Uterus (tissue), 4 donors: ENCODE data around the gene SLC38A10. TPM values are rescaled to one million over a fixed set of nuclear protein-coding genes. Genes with fewer than 3 reads are reported as not detected.
A peak's percentile ranks its signal among the peaks of the same experiment; 100 is the strongest.
"Not testable (repeated sequence)": the region's sequence is repeated elsewhere in the genome, so short reads cannot be mapped to it uniquely, and the experiment has no call there.

ENCODE experiments used
- DNase-seq, 2 donors: peaks; one replicate each; pipeline ENCODE4 v3.0.0-alpha.2; 2019 to 2020
- H3K27ac ChIP-seq, 2 donors: fragments of 200-600 bp; sonication (generic); 1 replicate in 1 of 2; 2 replicates in 1 of 2; pipeline ENCODE4 v1.5.1; 2016 to 2018
- H3K27me3 ChIP-seq, 2 donors: fragments of 200-600 bp; sonication (generic); one replicate each; pipeline ENCODE4 v1.5.1; 2018 to 2019; ENCODE audit warnings: control low read depth in 1 of 2
- H3K36me3 ChIP-seq, 2 donors: fragments of 200-600 bp; sonication (generic); one replicate each; pipeline ENCODE4 v1.5.1; 2019; ENCODE audit warnings: control low read depth in 1 of 2
- H3K4me1 ChIP-seq, 2 donors: fragments of 200-600 bp; sonication (generic); one replicate each; pipeline ENCODE4 v1.5.1; 2018 to 2019; ENCODE audit warnings: control low read depth in 1 of 2
- H3K4me3 ChIP-seq, 2 donors: fragments of 200-600 bp; sonication (generic); 1 replicate in 1 of 2; 2 replicates in 1 of 2; pipeline ENCODE4 v1.5.1; 2018 to 2019; ENCODE audit warnings: mild to moderate bottlenecking in 1 of 2
- H3K9me3 ChIP-seq, 2 donors: fragments of 200-600 bp; sonication (generic); one replicate each; pipeline ENCODE4 v1.5.1; 2019; ENCODE audit warnings: control low read depth in 1 of 2
- POLR2A ChIP-seq, 2 donors: fragments of 450-650 bp; IDR thresholded peaks; one replicate each; pipeline ENCODE4 v1.6.1; 2016; ENCODE audit warnings: antibody characterized with exemption in 2 of 2, mild to moderate bottlenecking in 1 of 2, moderate library complexity in 1 of 2
- intact Hi-C: fragments of 100-400 bp; cut with DNase I; formaldehyde crosslinking; loops from one replicate; pipeline ENCODE4 v1.15.1; 2023; ENCODE audit warnings: low total_unique reads
- total RNA-seq, 4 donors: library from RNA; depleted of rRNA in 3 of 4; stranded (reverse); fragments of >200 nt in 3 of 4; gene quantifications; one replicate each; pipeline versions ENCODE4 v1.1.0 to v1.2.4, GENCODE V29; 2014 to 2023
- TF ChIP-seq, protein P1 (sequence below), 4 experiments: fragments of 200-600 bp in 2 of 4; fragments of 450-650 bp in 2 of 4; sonication (generic) in 2 of 4; IDR thresholded peaks; one replicate each; pipeline ENCODE4 v1.5.1; 2016 to 2019; ENCODE audit warnings: antibody characterized with exemption in 4 of 4, mild to moderate bottlenecking in 2 of 4, moderate library complexity in 1 of 4
- donor health status: DM: yes; HTN: yes; CAD: no.

SLC38A10 gene
- total RNA-seq, 4 donors from 2014 or later: 50.7 to 55.4 (median 53.3) TPM

DNA sequence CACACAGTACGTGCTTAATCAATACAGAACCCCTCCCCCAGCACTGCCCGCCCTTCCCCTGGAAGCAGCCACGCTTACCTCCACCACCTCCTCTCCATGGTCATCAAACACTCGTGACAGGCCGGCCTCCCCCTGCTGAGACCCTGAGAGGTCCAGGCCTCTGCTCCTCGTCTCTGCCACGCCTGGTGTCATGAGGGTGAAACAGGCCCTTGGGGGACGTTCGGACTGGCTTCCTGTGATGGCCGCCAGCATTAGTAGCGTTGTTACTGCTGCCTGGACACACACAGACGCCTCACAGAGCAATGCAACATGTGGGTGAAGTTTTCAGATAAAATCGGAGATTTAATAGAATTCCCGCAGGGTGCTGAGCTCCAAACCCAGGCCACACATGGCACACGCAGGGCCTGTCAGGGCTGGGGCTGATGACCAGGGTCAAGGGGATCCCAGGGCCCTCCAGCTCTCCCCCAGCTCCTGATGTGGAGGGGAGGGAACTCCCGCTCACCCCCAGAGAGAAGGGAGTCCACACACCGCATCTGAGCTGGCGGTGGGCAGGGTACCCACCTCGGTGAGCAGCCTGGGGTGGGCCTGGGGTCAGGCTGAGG, 15.9 kb upstream of the SLC38A10 start:
- intact Hi-C loops: no loop called here
- TF ChIP-seq, protein P1, sequence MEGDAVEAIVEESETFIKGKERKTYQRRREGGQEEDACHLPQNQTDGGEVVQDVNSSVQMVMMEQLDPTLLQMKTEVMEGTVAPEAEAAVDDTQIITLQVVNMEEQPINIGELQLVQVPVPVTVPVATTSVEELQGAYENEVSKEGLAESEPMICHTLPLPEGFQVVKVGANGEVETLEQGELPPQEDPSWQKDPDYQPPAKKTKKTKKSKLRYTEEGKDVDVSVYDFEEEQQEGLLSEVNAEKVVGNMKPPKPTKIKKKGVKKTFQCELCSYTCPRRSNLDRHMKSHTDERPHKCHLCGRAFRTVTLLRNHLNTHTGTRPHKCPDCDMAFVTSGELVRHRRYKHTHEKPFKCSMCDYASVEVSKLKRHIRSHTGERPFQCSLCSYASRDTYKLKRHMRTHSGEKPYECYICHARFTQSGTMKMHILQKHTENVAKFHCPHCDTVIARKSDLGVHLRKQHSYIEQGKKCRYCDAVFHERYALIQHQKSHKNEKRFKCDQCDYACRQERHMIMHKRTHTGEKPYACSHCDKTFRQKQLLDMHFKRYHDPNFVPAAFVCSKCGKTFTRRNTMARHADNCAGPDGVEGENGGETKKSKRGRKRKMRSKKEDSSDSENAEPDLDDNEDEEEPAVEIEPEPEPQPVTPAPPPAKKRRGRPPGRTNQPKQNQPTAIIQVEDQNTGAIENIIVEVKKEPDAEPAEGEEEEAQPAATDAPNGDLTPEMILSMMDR (IDR thresholded peaks at IDR 0.05): no peak
- TF ChIP-seq POLR2A (IDR thresholded peaks at IDR 0.05): no peak
- no peak for DNase-seq
- Histone ChIP-seq H3K36me3 (no peaks in the 10 kb centered on the region), H3K4me1 (peaks cover 0 to 16% of the 10 kb centered on the region in 2 donors), H3K4me3 (no peak overlapping the region), H3K9me3 (no peaks in the 10 kb centered on the region), H3K27ac (no peak overlapping the region), H3K27me3 (no peaks in the 10 kb centered on the region)

DNA sequence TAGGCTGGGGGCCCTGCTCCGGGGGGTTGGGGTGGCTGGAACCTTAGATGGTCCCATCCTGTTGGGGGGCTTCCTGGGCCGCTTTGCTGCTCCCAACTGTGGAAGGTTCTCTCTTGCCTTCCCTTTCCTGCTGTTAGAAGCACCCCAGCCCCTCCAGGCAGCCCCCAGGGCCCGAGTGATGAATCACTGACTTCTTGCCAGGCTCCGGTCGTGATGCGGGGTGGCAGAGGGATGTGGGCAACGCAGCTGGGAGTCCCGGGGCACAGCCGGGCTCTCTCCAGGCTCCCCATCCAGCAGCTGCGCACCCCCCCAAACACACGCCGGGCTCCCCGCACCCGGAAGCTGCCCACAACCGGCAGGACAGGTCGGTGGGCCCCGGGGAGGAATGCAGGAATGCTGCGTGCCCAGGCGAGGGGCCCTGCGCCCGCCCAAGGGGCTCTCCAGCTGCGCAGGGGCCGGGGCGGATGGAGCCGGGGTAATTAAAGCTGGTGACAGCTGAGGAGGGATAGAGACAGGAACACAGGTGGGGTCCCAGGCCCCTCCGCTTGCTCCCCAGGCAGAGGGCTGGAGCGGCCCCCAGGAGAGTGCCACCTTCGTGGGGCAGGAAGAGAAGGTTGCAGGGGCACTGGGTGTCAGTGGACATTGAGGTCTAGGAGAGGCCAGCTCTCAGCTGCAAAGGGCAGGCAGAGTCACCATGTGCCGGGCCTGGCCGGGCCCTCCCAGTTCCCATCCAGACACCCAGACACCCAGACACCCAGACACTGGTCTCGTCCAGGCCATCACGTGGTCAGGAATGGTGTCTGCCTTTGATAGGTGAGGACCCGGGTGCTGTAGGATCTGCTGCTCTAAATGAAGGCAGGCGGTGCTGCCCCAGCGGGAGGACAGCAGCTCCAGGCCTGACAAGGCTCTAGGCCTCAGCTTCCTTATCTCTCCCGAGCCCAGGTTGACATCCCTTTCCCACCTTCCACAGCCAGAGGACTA, 15.0 kb upstream of the SLC38A10 start:
- intact Hi-C loops: no loop called here
- no peak for DNase-seq
- Histone ChIP-seq H3K36me3 (no peaks in the 10 kb centered on the region), H3K4me1 (peaks cover 0 to 16% of the 10 kb centered on the region in 2 donors), H3K4me3 (no peak overlapping the region), H3K27ac (peak overlapping the region; percentile 48 to 59), H3K27me3 (no peaks in the 10 kb centered on the region), H3K9me3 (no peaks in the 10 kb centered on the region)
- TF ChIP-seq POLR2A (IDR thresholded peaks at IDR 0.05): no peak
- TF ChIP-seq, protein P1 (IDR thresholded peaks at IDR 0.05): no peak

DNA sequence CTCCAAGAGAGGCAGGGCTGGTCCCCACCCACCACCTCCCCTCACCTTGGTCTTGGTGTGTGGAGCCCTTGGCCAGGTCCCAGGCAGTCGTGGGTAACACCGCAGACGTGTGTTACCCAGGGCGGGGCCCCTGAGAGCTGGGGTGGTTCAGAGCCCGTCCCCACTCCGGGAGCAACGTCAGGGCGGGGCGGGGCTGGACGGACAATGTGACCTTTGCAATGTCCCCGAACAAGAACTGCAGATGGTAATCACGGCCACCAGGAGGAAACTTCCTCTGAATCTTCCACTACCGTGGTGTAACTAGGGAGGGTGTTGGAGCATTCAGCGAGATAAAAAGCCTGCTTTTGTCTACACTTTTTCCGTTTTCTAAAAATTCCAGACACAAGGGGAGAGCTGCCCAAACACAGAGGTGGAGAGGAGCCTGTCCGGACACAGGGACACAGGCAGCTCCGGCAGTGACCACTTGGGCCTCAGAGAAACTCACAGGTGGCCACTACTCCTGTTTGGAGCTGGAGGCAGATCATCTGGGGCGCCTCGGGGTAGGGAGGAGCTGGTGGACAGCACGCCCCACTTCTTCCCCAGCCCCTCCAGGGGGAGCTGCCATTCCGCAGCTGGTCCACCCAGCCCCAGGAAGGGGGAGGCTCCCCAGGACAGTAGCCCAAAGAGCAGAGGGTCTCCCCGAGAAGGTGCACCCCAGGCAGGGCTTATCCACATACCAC, 14.2 kb upstream of the SLC38A10 start:
- H3K4me1 ChIP-seq: peaks cover 0 to 16% of the 10 kb centered on the region in 2 donors
- intact Hi-C loops: no loop called here
- no peak overlapping the region for H3K4me3 ChIP-seq
- TF ChIP-seq, protein P1 (IDR thresholded peaks at IDR 0.05): peak; percentile 14 to 62 (median 36)
- TF ChIP-seq POLR2A (IDR thresholded peaks at IDR 0.05): peak in 1 of 2 donors; percentile 34
- no peaks in the 10 kb centered on the region for H3K36me3 ChIP-seq
- no peaks in the 10 kb centered on the region for H3K27me3 ChIP-seq
- peak; percentile 76 to 82 for DNase-seq
- no peaks in the 10 kb centered on the region for H3K9me3 ChIP-seq
- peak overlapping the region; percentile 48 to 59 for H3K27ac ChIP-seq

DNA sequence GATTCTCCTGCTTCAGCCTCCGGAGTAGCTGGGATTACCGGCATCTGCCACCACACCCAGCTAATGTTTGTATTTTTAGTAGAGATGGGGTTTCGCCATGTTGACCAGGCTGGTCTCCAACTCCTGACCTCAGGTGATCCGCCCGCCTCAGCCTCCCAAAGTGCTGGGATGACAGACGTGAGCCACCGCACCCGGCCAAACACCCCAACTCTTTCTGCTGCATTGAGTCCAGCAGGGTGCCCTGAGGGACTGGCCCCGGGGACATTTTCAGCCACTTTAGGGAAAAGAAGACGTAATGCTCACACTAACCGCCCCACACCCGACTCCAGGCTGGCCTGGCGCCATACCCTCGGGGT, 13.7 kb upstream of the SLC38A10 start:
- H3K4me3 ChIP-seq, DNase-seq, intact Hi-C loops, H3K36me3 ChIP-seq, H3K9me3 ChIP-seq, H3K27me3 ChIP-seq: not testable (repeated sequence)
- Histone ChIP-seq H3K4me1 (peaks cover 0 to 13% of the 10 kb centered on the region in 2 donors), H3K27ac (peak overlapping the region in 1 of 2 donors; percentile 59)

DNA sequence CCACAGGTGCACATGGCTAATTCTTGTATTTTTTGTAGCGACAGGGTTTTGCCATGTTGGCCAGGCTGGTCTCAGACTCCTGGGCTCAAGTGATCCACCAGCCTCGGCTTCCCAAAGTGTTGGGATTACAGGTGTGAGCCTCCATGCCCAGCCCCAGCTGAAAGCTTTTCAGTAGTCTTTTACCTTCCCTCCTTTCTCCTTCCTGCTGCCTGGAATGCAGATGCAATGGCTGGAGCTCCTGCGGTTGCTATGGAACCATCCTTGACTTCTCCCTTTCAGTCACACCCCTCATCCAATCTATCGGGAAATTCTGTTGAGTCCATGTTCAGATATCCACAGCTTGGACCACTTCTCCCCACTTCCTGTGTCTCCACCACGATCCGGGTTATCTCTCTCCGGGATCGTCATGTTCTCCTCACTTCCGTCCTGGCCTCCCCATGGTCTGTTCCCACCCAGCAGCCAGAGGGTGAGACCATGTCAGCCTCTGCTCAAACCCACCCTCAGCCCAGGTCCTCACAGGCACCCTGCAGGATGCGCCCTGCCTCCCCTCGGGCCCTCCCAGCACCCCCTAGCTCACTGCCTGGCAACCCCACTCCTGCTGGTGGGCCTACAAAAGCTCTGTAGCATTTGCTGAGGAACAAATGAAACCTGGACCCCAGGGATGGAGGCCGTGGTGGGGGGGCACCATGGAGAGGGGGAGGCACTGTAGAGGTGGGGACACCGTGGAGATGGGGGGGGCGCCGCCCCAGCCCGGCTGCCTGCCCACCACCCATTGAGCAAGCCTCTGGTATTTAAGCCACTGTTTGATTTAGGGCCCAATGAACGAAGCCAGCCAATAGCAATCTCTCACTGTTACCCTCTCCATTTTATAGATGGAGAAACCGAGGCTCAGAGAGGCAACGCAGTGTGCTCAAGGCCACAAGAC, 12.8 kb upstream of the SLC38A10 start:
- TF ChIP-seq POLR2A (IDR thresholded peaks at IDR 0.05): no peak
- TF ChIP-seq, protein P1 (IDR thresholded peaks at IDR 0.05): no peak
- no peak overlapping the region for H3K4me3 ChIP-seq
- intact Hi-C loops: no loop called here

More for the DNA sequence above, 12.8 kb upstream of the SLC38A10 start:
- H3K4me1 ChIP-seq: peaks cover 0 to 12% of the 10 kb centered on the region in 2 donors
- H3K27ac ChIP-seq: no peak overlapping the region
- H3K9me3 ChIP-seq: no peaks in the 10 kb centered on the region
- H3K36me3 ChIP-seq: no peaks in the 10 kb centered on the region
- no peak for DNase-seq
- no peaks in the 10 kb centered on the region for H3K27me3 ChIP-seq
